NB4 (cell line): ENCODE data around the gene GPATCH2L.

Source experiments
- DNase-seq: peaks from one replicate; pipeline ENCODE4 v3.0.0; 2010; ENCODE audit warnings: low read depth
- H3K4me3 ChIP-seq: one replicate; pipeline ENCODE4 v1.5.1; 2011; ENCODE audit warnings: mild to moderate bottlenecking, low read depth, low read length, moderate library complexity
- CTCF ChIP-seq: IDR thresholded peaks from one replicate; pipeline ENCODE4 v1.5.1; 2012; ENCODE audit warnings: low read depth, low read length
- MAX ChIP-seq: IDR thresholded peaks from 2 replicates; pipeline ENCODE4 v1.6.1; 2011; ENCODE audit warnings: low read depth, low read length
- MYC ChIP-seq: IDR thresholded peaks from 2 replicates; pipeline ENCODE4 v1.6.1; 2011; ENCODE audit warnings: low read depth, low read length
- POLR2A ChIP-seq: IDR thresholded peaks from 2 replicates; pipeline ENCODE4 v1.6.1; 2011; ENCODE audit warnings: mild to moderate bottlenecking; ENCODE audit not compliant: insufficient read length; ENCODE audit errors: extremely low read depth

GPATCH2L gene

GRCh38 chr14:76245097-76245496 is 93.4 kb downstream of the GPATCH2L start:
- TF ChIP-seq CTCF, result no peak
- no peak for TF ChIP-seq POLR2A
- no peak for TF ChIP-seq MYC
- TF ChIP-seq MAX, result no peak
- H3K4me3 ChIP-seq, result no peak overlapping the region
- no peak for DNase-seq

- no peak overlapping the region for H3K4me3 ChIP-seq
- no peak for DNase-seq
- TF ChIP-seq MAX (no peak), MYC (no peak), CTCF (no peak), POLR2A (no peak)
These were observed 98.6 kb downstream of the GPATCH2L start for GRCh38 chr14:76250302-76250701.

DNA sequence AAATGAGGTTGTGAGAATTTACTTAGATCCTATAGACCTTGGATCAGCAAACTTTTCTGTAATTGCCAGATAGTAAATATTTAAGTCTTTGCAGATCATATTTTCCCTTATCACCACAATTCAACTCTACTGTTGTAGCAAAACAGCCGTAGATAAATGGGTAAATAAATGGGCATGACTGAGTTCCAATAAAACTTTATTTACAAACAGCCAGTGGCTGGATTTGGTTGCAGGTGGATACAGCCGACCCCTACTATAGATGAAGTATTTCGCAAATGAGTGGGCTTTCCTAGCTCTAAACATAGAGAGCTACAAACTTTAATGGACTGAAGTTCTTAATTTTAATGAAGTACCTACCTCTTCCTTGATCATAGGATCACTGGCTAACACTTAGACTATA is 100.7 kb downstream of the GPATCH2L start:
- no peak for DNase-seq
- H3K4me3 ChIP-seq, result no peak overlapping the region
- no peak for TF ChIP-seq MYC

DNA sequence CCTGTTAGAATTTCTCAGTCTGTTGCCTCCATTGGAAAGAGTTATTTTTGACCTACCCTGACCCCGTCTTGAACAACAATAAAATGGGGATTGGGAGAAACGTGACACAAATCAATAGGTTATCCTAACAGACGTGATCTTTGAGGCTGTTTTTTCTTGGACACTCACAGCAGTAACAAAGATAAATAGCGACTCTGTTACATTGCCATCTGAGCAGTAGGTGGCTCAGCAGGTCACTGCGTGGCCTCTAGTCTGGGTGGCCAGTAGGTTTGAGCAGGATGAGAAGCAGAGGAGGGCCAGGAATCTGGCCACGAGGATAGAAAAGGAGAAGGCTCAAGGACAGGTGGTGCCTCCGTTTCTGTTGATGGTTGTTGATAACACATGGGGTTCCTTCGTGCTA is 101.4 kb downstream of the GPATCH2L start:
- TF ChIP-seq POLR2A, result no peak
- TF ChIP-seq CTCF, result no peak
- no peak for TF ChIP-seq MYC
- no peak for TF ChIP-seq MAX
- DNase-seq, result no peak
- no peak overlapping the region for H3K4me3 ChIP-seq

DNA sequence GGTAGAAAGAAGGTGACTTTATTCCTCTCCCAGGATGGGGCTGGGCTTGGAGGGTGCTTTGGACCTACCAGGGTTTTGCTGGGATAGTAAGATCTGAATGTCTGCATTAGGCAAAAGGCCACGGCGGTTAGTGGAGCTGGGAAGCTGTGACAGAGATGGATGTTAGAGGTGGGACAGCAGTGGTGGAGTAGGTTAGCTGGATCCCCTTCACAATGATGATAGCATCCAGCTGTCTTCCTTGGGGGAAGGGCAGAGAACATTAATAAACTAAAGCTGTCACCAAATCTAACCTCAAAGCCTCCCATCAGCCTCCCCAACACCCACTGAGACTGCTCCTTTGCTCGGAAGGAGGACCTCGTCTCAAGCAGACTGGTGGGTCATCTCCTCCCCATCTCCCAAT is 104.8 kb downstream of the GPATCH2L start:
- no peak for TF ChIP-seq MYC
- no peak for TF ChIP-seq CTCF
- no peak for TF ChIP-seq MAX
- TF ChIP-seq POLR2A, result no peak
- H3K4me3 ChIP-seq, result no peak overlapping the region
- no peak for DNase-seq

DNA sequence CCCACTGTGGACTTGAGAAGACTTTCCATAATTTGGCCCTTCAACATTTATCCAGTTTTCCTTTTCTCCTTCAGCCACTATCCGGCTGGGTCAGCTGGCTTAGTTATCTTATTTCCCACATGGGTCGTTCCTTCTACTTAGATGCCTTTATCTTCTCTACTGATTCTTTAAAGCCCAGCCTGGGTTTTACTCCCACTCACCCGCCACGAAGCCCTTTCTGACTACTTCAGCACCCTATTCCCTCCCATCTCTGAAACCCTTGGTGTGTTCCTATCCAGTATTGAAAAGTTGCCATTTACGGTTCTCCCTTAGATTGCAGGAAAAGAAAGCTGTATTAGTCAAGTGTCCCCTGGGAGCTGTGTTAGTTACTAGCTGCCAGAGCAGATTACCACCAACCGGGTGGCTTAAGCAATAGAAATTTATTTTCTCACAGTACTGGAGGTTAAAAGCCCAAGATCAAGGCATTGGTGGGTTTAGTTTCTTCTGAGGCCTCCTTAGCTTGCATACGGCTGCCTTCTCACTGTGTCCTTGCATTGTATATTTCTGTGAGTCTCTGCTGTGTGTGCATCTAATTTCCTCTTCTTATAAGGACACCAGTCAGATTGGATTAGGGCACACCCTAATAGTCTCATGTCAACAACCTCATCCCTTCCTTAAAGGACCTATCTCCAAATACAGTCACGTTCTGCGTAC is 105.5 kb downstream of the GPATCH2L start:
- DNase-seq, result peak; percentile 85
- H3K4me3 ChIP-seq, result no peak overlapping the region
- no peak for TF ChIP-seq MAX
- TF ChIP-seq MYC, result no peak
- TF ChIP-seq CTCF, result no peak
- no peak for TF ChIP-seq POLR2A
